Measurements from ENCODE around the gene TNFSF11.

DNA sequence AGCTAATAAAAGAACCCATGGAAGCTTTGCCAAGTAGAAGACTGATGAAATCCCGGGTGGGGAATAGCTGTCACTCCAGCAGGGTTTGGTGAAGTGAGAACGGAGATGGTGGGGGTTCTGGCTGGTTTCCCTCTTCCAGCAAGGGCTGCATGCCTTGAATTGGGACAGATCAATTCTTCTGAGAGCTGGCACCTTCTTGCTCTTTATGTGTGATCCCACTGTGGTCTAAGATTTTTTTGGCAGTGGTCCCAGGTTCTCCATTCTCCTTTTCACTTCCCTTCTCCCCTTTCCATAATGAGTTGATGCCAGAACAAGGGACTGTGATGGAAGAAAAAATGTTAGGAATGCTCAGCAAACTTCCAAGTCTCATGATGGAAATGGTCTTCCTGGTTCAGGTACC lies 50.0 kb downstream of the TNFSF11 start:
- TF ChIP-seq, protein P1, sequence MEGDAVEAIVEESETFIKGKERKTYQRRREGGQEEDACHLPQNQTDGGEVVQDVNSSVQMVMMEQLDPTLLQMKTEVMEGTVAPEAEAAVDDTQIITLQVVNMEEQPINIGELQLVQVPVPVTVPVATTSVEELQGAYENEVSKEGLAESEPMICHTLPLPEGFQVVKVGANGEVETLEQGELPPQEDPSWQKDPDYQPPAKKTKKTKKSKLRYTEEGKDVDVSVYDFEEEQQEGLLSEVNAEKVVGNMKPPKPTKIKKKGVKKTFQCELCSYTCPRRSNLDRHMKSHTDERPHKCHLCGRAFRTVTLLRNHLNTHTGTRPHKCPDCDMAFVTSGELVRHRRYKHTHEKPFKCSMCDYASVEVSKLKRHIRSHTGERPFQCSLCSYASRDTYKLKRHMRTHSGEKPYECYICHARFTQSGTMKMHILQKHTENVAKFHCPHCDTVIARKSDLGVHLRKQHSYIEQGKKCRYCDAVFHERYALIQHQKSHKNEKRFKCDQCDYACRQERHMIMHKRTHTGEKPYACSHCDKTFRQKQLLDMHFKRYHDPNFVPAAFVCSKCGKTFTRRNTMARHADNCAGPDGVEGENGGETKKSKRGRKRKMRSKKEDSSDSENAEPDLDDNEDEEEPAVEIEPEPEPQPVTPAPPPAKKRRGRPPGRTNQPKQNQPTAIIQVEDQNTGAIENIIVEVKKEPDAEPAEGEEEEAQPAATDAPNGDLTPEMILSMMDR (conservative IDR thresholded peaks at IDR 0.05; ENCODE audit: low read depth, low read length), result no peak
- TF ChIP-seq CEBPB (IDR thresholded peaks at IDR 0.05; ENCODE audit: low read depth, low read length), result no peak
- no peak for TF ChIP-seq RFX5 (IDR thresholded peaks at IDR 0.05; ENCODE audit: low read depth, low read length)
- no peak for TF ChIP-seq BHLHE40 (IDR thresholded peaks at IDR 0.05; ENCODE audit: low read depth, low read length)
- no peak for TF ChIP-seq POLR2A (IDR thresholded peaks at IDR 0.05; ENCODE audit: low read depth, low read length)

All from IMR-90 (cell line).